HCT116 (cell line): ENCODE measurements around the gene CDH22.

Experiments used
- CEBPB ChIP-seq: IDR thresholded peaks from 2 replicates; pipeline ENCODE4 v1.6.1; 2012; ENCODE audit warnings: low read depth
- CTCF ChIP-seq, 3 experiments: fragments of 200-600 bp in 1 of 3; sonication (generic) in 1 of 3; IDR thresholded peaks in 2 of 3; conservative IDR thresholded peaks in 1 of 3; 2 replicates each; pipeline ENCODE4 v1.5.1; 2012 to 2017; ENCODE audit warnings: low read depth in 2 of 3, low read length in 2 of 3, antibody characterized with exemption in 1 of 3, borderline replicate concordance in 1 of 3, control low read depth in 1 of 3, mild to moderate bottlenecking in 1 of 3, mixed read lengths in 1 of 3, mixed run types in 1 of 3, moderate library complexity in 1 of 3; ENCODE audit not compliant: insufficient read depth in 1 of 3
- EZH2 ChIP-seq: fragments of 200-600 bp; sonication (generic); IDR thresholded peaks from 2 replicates; pipeline ENCODE4 v1.6.1; 2017; ENCODE audit warnings: antibody characterized with exemption, mixed run types
- POLR2A ChIP-seq: IDR thresholded peaks from 2 replicates; pipeline ENCODE4 v1.7.0; 2011; ENCODE audit warnings: borderline replicate concordance; ENCODE audit not compliant: insufficient read depth, insufficient read length; ENCODE audit errors: extremely low read depth
- POLR2AphosphoS5 ChIP-seq: IDR thresholded peaks from 2 replicates; pipeline ENCODE4 v1.6.1; 2011; ENCODE audit warnings: mild to moderate bottlenecking, low read depth, low read length, moderate library complexity
- RAD21 ChIP-seq: IDR thresholded peaks from 2 replicates; pipeline ENCODE4 v1.6.1; 2012; ENCODE audit warnings: low read depth, mild to moderate bottlenecking
- SRF ChIP-seq: IDR thresholded peaks from 2 replicates; pipeline ENCODE4 v1.6.1; 2012; ENCODE audit warnings: low read depth
- TCF7L2 ChIP-seq: IDR thresholded peaks from 2 replicates; pipeline ENCODE4 v1.7.0; 2011; ENCODE audit warnings: borderline replicate concordance, inconsistent platforms; ENCODE audit not compliant: insufficient read depth, insufficient read length; ENCODE audit errors: extremely low read depth
- YY1 ChIP-seq: IDR thresholded peaks from 2 replicates; pipeline ENCODE4 v1.6.1; 2011; ENCODE audit warnings: low read length, low read depth, moderate library complexity, mild to moderate bottlenecking; ENCODE audit not compliant: insufficient replicate concordance; ENCODE audit errors: extremely low read depth
- ZNF274 ChIP-seq: fragments of 200-500 bp; sonication (Bioruptor generic); IDR thresholded peaks from 2 replicates; pipeline ENCODE4 v1.6.1; 2014; ENCODE audit warnings: mild to moderate bottlenecking, low read depth, low read length, inconsistent platforms
- TF ChIP-seq, protein P1 (sequence below): IDR thresholded peaks from 2 replicates; pipeline ENCODE4 v1.6.1; 2012; ENCODE audit warnings: low read depth
- TF ChIP-seq, protein P2 (sequence below): IDR thresholded peaks from 2 replicates; pipeline ENCODE4 v1.6.1; 2012
- TF ChIP-seq, protein P3 (sequence below): IDR thresholded peaks from 2 replicates; pipeline ENCODE4 v1.6.1; 2011; ENCODE audit warnings: mild to moderate bottlenecking, low read length, moderate library complexity; ENCODE audit not compliant: insufficient replicate concordance; ENCODE audit errors: extremely low read depth

DNA sequence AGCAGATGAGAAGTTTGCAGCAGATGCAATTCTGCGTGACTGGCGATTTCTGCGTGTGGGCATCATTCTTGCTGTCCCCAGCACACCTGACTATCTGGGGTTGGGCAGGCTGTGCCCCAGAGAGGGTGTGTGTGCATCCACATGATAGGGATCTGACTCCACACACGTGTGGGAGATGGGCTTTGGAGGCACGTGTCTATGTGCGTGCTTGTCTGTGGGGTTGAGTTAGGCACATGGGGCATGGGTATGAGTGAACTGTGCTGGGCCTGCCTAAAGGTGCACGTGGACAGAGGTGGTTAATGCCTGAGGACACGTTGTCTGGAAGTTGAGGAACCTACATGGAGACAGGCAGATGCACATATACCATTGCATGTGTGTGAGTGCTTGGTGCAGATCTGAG, 139.9 kb downstream of the CDH22 start:
- TF ChIP-seq CTCF (IDR thresholded peaks at IDR 0.05 in 2 of 3, conservative IDR thresholded peaks at IDR 0.05 in 1 of 3; ENCODE audit: borderline replicate concordance in 1 of 3, insufficient read depth in 1 of 3, low read depth in 2 of 3, low read length in 2 of 3), result no peak
- TF ChIP-seq EZH2, result no peak
- no peak for TF ChIP-seq TCF7L2
- TF ChIP-seq POLR2AphosphoS5, result no peak
- TF ChIP-seq, protein P1, sequence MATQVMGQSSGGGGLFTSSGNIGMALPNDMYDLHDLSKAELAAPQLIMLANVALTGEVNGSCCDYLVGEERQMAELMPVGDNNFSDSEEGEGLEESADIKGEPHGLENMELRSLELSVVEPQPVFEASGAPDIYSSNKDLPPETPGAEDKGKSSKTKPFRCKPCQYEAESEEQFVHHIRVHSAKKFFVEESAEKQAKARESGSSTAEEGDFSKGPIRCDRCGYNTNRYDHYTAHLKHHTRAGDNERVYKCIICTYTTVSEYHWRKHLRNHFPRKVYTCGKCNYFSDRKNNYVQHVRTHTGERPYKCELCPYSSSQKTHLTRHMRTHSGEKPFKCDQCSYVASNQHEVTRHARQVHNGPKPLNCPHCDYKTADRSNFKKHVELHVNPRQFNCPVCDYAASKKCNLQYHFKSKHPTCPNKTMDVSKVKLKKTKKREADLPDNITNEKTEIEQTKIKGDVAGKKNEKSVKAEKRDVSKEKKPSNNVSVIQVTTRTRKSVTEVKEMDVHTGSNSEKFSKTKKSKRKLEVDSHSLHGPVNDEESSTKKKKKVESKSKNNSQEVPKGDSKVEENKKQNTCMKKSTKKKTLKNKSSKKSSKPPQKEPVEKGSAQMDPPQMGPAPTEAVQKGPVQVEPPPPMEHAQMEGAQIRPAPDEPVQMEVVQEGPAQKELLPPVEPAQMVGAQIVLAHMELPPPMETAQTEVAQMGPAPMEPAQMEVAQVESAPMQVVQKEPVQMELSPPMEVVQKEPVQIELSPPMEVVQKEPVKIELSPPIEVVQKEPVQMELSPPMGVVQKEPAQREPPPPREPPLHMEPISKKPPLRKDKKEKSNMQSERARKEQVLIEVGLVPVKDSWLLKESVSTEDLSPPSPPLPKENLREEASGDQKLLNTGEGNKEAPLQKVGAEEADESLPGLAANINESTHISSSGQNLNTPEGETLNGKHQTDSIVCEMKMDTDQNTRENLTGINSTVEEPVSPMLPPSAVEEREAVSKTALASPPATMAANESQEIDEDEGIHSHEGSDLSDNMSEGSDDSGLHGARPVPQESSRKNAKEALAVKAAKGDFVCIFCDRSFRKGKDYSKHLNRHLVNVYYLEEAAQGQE, result no peak
- no peak for TF ChIP-seq ZNF274
- TF ChIP-seq CEBPB, result no peak
- TF ChIP-seq, protein P2, sequence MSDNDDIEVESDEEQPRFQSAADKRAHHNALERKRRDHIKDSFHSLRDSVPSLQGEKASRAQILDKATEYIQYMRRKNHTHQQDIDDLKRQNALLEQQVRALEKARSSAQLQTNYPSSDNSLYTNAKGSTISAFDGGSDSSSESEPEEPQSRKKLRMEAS, result no peak
- no peak for TF ChIP-seq SRF
- TF ChIP-seq POLR2A, result no peak
- TF ChIP-seq, protein P3, sequence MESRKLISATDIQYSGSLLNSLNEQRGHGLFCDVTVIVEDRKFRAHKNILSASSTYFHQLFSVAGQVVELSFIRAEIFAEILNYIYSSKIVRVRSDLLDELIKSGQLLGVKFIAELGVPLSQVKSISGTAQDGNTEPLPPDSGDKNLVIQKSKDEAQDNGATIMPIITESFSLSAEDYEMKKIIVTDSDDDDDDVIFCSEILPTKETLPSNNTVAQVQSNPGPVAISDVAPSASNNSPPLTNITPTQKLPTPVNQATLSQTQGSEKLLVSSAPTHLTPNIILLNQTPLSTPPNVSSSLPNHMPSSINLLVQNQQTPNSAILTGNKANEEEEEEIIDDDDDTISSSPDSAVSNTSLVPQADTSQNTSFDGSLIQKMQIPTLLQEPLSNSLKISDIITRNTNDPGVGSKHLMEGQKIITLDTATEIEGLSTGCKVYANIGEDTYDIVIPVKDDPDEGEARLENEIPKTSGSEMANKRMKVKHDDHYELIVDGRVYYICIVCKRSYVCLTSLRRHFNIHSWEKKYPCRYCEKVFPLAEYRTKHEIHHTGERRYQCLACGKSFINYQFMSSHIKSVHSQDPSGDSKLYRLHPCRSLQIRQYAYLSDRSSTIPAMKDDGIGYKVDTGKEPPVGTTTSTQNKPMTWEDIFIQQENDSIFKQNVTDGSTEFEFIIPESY, result no peak
- no peak for TF ChIP-seq RAD21
- TF ChIP-seq YY1, result no peak
